ENCODE data around the gene PPP1R3A. TPM values are rescaled to one million over a fixed set of nuclear protein-coding genes. Genes with fewer than 3 reads are reported as not detected.

PPP1R3A gene
- total RNA-seq, 1 experiment from 2014 or later: not detected

DNA sequence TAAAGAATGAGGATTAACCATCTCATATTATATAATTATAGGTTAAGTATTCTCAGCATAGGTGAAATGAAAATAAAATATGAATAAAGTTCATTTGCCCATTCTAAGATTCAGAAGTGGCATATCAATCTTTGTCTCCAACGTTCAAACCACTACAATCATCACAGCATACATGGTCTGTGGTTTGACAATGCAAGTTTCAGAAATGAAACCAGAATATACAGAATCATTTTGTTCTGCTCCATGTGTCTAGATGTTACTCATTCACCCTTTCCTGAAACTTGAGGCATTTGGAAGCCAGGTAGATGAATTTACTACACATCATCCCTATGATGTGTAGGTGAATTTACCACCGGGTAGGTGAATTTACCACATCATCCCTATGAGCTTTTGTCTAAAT is 44.5 kb upstream of the PPP1R3A start:
- no peak overlapping the region for H3K56ac ChIP-seq (ENCODE audit: insufficient read length, low read depth, low read length)
- Mint-ChIP-seq H3K27ac (no peak overlapping the region), H3K27me3 (ENCODE audit: low read depth) (no peaks in the 10 kb centered on the region), H3K9me3 (peaks cover 18 to 23% of the 10 kb centered on the region in 2 experiments), H3K4me1 (no peaks in the 10 kb centered on the region), H3K4me3 (no peak overlapping the region), H3K36me3 (ENCODE audit: insufficient read depth in 1 of 3, low read depth in 3 of 3) (peaks cover 0 to 16% (median 8%) of the 10 kb centered on the region in 3 experiments; a peak in 5 of 7 replicates)
- H3K79me1 ChIP-seq (ENCODE audit: insufficient read depth, low read depth, low read length, poor library complexity, severe bottlenecking): no peaks in the 10 kb centered on the region
- no peak overlapping the region for H2BK15ac ChIP-seq (ENCODE audit: low read depth, low read length)
- no peak overlapping the region for H2BK5ac ChIP-seq (ENCODE audit: insufficient read length, low read length)
- H4K20me1 ChIP-seq (ENCODE audit: control insufficient read depth, insufficient read depth, insufficient read length): no peaks in the 10 kb centered on the region
- no peak overlapping the region for H3K9ac ChIP-seq (ENCODE audit: extremely low read depth, insufficient read length, low read length)
- H3K9me3 ChIP-seq (ENCODE audit: control insufficient read depth, low read depth, low read length): no peaks in the 10 kb centered on the region
- no peak for DNase-seq
- no peak overlapping the region for H2AK5ac ChIP-seq (ENCODE audit: insufficient read length, low read length)
- H3K4ac ChIP-seq (ENCODE audit: low read depth, low read length): no peak overlapping the region
- no peak overlapping the region for H2BK120ac ChIP-seq (ENCODE audit: low read depth, low read length, poor library complexity, severe bottlenecking)
- H3K27me3 ChIP-seq (ENCODE audit: insufficient read depth, low read length): no peaks in the 10 kb centered on the region
- H3K27ac ChIP-seq (ENCODE audit: insufficient read length, low read depth, low read length): no peak overlapping the region
- H3K18ac ChIP-seq (ENCODE audit: insufficient read length, low read depth, low read length): no peak overlapping the region
- H4K8ac ChIP-seq (replicated peaks; ENCODE audit: insufficient read length, low read depth, low read length): no peak overlapping the region
- H4K91ac ChIP-seq (ENCODE audit: insufficient read length, low read depth, low read length): no peak overlapping the region
- H3K23me2 ChIP-seq (ENCODE audit: insufficient read length, low read depth, low read length, poor library complexity, severe bottlenecking): no peaks in the 10 kb centered on the region
- no peak overlapping the region for H2AFZ ChIP-seq (ENCODE audit: low read length)
- H2BK20ac ChIP-seq (ENCODE audit: low read depth, low read length, poor library complexity, severe bottlenecking): no peak overlapping the region
- TF ChIP-seq CTCF (conservative IDR thresholded peaks at IDR 0.05): no peak
- H3K14ac ChIP-seq (ENCODE audit: insufficient read depth, low read length): no peak overlapping the region
- no peak overlapping the region for H2BK12ac ChIP-seq (ENCODE audit: insufficient read length, low read depth, low read length)
- no CpG with 5 or more reads among the region's 2 CpGs for WGBS (ENCODE audit: extremely low coverage, insufficient read length, low lambda C conversion rate)
- no peak overlapping the region for H3T11ph ChIP-seq (ENCODE audit: low read length)
- H3K4me1 ChIP-seq (ENCODE audit: insufficient read depth, low read length): no peaks in the 10 kb centered on the region
- no peak overlapping the region for H3K4me2 ChIP-seq (ENCODE audit: insufficient read depth, insufficient read length, low read length)
- H3K79me2 ChIP-seq (ENCODE audit: insufficient read depth, low read length): no peaks in the 10 kb centered on the region
- no peak overlapping the region for H4K5ac ChIP-seq (ENCODE audit: insufficient read length, low read depth, low read length)
- no peak overlapping the region for H3K23ac ChIP-seq (ENCODE audit: insufficient read length, low read depth, low read length)

All from H9 (cell line).